Kidney epithelial cell (primary cell): ENCODE data around the gene FILIP1L. TPM values are rescaled to one million over a fixed set of nuclear protein-coding genes. Genes with fewer than 3 reads are reported as not detected.

Experiments
- DNase-seq: peaks from one replicate; pipeline ENCODE4 v3.0.0-alpha.2; 2010; ENCODE audit warnings: low read depth
- H3K27me3 ChIP-seq: 2 replicates; pipeline ENCODE4 v1.6.0; 2011; ENCODE audit warnings: low read length; ENCODE audit not compliant: control insufficient read depth, insufficient read depth
- H3K36me3 ChIP-seq: 2 replicates; pipeline ENCODE4 v1.5.1; 2011; ENCODE audit warnings: low read length; ENCODE audit not compliant: control insufficient read depth, insufficient read depth
- H3K4me3 ChIP-seq: 2 replicates; pipeline ENCODE4 v1.5.1; 2011; ENCODE audit warnings: low read depth, mild to moderate bottlenecking, control low read depth, low read length
- total RNA-seq: library from RNA; depleted of rRNA; stranded (reverse); fragments of >200 nt; gene quantifications from 2 replicates; pipeline ENCODE4 v1.2.3, GENCODE V29; 2015
- TF ChIP-seq, protein P1 (sequence below): IDR thresholded peaks from 2 replicates; pipeline ENCODE4 v1.5.1; 2011; ENCODE audit warnings: mild to moderate bottlenecking, moderate library complexity, low read length, control low read depth, inconsistent platforms; ENCODE audit not compliant: insufficient read depth, poor library complexity, severe bottlenecking

Gene FILIP1L
- total RNA-seq, 1 donor from 2014 or later = 15.6 TPM

DNA sequence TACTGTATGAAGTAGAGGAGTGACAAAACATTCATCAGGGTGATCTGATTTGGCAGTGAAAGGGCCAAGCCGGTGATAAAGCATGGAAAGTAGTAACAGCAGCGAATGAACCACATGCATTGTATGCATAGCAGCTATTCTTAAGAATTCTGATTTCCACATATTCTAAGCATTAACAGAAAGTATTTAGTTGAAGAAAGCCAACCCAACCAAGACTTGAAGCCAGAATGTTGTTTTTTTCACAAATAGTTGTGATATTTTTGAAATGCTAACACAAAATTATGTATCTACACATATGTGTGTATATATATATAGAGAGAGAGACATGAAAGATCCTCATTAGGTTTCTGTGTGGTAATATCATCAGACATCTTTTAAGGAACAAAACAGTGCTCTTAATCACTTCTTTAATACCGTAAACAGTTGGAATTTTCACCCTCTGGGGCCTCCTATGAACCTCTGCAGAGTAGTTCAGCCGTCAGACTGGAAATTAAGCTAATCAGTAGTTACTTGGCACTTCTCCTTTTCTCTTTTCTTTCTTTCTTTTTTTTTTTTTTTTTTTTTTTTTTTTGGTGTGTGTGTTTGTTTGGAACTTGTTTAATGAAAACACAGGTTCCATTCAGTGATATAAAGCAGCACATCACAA, 157.0 kb downstream of the FILIP1L start:
- no peak for DNase-seq
- H3K36me3 ChIP-seq = no peaks in the 10 kb centered on the region
- no peak overlapping the region for H3K4me3 ChIP-seq
- no peaks in the 10 kb centered on the region for H3K27me3 ChIP-seq
- TF ChIP-seq, protein P1, sequence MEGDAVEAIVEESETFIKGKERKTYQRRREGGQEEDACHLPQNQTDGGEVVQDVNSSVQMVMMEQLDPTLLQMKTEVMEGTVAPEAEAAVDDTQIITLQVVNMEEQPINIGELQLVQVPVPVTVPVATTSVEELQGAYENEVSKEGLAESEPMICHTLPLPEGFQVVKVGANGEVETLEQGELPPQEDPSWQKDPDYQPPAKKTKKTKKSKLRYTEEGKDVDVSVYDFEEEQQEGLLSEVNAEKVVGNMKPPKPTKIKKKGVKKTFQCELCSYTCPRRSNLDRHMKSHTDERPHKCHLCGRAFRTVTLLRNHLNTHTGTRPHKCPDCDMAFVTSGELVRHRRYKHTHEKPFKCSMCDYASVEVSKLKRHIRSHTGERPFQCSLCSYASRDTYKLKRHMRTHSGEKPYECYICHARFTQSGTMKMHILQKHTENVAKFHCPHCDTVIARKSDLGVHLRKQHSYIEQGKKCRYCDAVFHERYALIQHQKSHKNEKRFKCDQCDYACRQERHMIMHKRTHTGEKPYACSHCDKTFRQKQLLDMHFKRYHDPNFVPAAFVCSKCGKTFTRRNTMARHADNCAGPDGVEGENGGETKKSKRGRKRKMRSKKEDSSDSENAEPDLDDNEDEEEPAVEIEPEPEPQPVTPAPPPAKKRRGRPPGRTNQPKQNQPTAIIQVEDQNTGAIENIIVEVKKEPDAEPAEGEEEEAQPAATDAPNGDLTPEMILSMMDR = no peak

DNA sequence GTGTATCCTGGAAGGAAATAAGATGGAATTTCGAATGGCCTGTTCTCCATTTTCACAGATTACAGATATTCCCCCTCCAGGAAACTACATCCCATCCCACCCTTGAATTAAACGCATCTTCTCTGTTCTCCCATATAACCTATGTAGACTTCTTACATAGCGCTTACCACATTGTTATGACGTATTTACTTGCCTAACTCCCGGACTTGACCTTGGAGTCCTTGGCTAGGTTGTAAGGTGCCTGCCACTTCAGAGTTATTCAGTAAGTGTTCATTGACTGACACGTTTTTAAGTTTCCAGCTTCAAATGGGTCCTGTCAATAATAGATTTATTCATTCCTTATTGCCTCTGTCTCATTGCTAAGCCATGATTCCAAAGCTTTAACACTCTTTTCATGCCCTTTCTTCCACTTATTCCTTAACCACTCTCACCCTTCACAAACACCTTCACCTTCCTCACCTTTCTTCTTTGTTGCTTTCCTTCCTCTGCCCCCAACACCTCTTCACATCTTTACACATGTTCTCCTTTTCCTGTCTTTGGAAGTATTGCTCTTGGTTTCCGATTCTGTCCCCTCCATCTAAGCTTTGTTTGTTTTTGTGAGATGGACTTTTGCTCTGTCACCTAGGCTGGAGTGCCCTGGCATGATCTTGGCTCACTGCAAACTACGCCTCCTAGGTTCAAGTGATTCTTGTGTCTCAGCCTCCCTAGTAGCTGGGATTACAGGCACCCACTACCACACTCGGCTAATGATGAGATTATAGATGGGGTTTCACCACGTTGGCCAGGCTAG, 158.3 kb downstream of the FILIP1L start:
- H3K4me3 ChIP-seq = no peak overlapping the region
- no peaks in the 10 kb centered on the region for H3K27me3 ChIP-seq
- DNase-seq = no peak
- TF ChIP-seq, protein P1 = no peak
- H3K36me3 ChIP-seq = no peaks in the 10 kb centered on the region

DNA sequence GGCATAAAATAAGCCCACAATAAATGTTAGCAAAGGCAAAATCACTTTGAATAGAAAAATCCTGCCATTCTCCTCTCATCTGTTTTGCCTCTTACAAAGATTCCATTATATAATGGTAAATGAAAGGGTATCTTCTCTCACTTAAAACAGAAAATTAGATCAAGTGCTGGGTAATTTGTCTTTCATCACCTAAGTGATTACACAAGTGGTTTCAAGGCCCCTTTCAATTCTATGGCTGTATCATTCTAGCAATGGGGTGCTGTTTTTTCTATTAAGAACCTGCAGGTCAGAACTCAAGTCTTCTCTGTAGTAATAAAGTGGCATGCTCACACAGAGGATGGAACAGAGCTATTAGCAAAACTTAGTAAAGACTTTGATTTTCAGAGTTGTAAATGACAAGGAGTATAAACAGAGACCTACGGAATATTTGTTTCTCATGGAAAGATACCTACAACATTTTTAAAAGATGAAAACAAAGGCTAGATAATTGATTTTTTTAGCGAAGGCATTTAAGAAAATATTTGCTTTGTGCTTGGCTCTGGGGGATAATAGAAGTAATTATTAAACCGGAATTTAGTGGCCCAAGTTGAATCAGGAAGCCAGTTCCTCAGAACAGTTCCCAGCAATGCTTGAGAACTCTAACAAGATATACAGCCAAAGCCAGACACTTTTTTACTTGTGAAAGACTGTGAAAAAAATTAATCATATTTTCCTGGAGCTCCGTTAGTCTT, 159.2 kb downstream of the FILIP1L start:
- Histone ChIP-seq H3K27me3 (no peaks in the 10 kb centered on the region), H3K4me3 (no peak overlapping the region), H3K36me3 (no peaks in the 10 kb centered on the region)
- TF ChIP-seq, protein P1 = no peak
- DNase-seq = no peak

DNA sequence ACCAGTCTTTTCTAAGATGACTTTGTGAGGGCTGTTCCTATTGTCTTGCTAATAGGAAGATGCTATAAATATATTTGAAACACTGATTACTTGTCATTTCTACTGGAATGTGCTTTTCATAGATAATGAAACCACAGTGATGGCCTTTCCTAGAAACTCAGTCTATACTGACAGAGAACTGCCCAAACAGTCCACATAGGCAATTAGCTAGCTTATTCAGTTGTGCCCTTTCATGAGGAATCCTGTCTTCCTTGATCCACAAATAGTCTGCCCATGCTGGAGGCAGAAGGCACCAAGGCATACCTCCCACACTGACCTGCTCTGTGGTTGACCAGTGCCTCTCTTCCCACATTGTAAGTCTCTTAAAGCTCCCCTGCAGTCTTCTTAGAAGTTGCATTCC, 160.7 kb downstream of the FILIP1L start:
- H3K27me3 ChIP-seq = no peaks in the 10 kb centered on the region
- TF ChIP-seq, protein P1 = no peak
- no peak overlapping the region for H3K4me3 ChIP-seq
- DNase-seq = no peak
- H3K36me3 ChIP-seq = no peaks in the 10 kb centered on the region

DNA sequence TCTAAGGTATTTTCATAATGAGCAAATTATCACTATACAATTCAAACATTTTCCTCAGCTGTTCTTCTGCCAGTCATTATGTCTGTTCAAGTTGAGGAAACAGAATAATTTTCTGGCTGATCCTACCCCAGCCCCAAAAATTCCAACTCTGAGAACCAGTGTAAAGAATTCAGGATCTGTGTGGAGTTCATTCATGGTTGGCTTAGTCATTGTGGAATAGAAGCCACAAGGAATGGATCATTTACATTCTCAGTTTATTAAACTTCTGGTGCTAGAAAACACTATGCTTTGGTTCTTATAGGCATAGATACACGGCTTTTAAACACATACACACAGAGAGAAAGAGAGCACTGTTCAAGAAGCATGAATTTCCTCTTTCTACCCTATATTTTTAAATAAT, 162.0 kb downstream of the FILIP1L start:
- H3K4me3 ChIP-seq = no peak overlapping the region
- DNase-seq = peak; percentile 65

More for the DNA sequence above, 162.0 kb downstream of the FILIP1L start:
- no peaks in the 10 kb centered on the region for H3K27me3 ChIP-seq
- TF ChIP-seq, protein P1 = no peak
- no peaks in the 10 kb centered on the region for H3K36me3 ChIP-seq
